ENCODE results near the gene UBQLN3. TPM values are rescaled to one million over a fixed set of nuclear protein-coding genes. Genes with fewer than 3 reads are reported as not detected.
A peak's percentile ranks its signal among the peaks of the same experiment; 100 is the strongest.

The UBQLN3 gene
- total RNA-seq, 1 experiment from 2014 or later = not detected

DNA sequence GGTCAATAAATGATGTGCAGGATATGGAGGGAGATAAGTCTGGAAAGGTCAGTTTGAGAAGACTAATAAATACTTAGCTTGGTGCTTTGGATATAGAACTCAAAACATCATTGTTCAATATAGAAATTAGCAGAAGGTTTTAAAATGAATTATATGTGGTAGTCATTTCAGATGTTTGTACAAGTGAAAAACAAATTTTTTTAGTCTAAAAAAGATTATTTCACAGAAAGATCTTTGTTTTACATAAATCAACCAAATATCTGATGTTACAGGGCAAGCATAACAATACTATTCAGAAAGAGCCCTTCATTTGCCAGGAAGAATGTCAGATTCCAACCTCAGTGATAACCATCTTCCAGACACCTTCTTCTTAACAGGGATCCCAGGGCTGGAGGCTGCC, 21.4 kb downstream of the UBQLN3 start, which contains the start of gene OR52D1:
Gene OR52D1 (plus strand): TSS at position 301 of the 400 bp plus-strand sequence. CDS start 22 bp downstream, at position 323.
- Mint-ChIP-seq H3K27me3 (ENCODE audit: unreplicated experiment) (peaks cover 41% of the 10 kb centered on the region), H3K4me3 (ENCODE audit: low read depth, unreplicated experiment) (no peak within 1 kb of the TSS), H3K27ac (ENCODE audit: unreplicated experiment) (no peak within 1 kb of the TSS), H3K4me1 (ENCODE audit: low read depth, unreplicated experiment) (no peaks in the 10 kb centered on the region), H3K36me3 (ENCODE audit: insufficient read depth, unreplicated experiment) (no peaks in the 10 kb centered on the region), H3K9me3 (ENCODE audit: low read depth, unreplicated experiment) (no peaks in the 10 kb centered on the region)
- TF ChIP-seq, protein P1, sequence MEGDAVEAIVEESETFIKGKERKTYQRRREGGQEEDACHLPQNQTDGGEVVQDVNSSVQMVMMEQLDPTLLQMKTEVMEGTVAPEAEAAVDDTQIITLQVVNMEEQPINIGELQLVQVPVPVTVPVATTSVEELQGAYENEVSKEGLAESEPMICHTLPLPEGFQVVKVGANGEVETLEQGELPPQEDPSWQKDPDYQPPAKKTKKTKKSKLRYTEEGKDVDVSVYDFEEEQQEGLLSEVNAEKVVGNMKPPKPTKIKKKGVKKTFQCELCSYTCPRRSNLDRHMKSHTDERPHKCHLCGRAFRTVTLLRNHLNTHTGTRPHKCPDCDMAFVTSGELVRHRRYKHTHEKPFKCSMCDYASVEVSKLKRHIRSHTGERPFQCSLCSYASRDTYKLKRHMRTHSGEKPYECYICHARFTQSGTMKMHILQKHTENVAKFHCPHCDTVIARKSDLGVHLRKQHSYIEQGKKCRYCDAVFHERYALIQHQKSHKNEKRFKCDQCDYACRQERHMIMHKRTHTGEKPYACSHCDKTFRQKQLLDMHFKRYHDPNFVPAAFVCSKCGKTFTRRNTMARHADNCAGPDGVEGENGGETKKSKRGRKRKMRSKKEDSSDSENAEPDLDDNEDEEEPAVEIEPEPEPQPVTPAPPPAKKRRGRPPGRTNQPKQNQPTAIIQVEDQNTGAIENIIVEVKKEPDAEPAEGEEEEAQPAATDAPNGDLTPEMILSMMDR (IDR thresholded peaks at IDR 0.05; ENCODE audit: unreplicated experiment) = no peak
- BruUV-seq (replicated peaks) = no TSS peak
- no peak for DNase-seq
- CTCF ChIA-PET = no interaction called here
- intact Hi-C loops (cut with micrococcal nuclease; ENCODE audit: unreplicated experiment) = no loop called here

DNA sequence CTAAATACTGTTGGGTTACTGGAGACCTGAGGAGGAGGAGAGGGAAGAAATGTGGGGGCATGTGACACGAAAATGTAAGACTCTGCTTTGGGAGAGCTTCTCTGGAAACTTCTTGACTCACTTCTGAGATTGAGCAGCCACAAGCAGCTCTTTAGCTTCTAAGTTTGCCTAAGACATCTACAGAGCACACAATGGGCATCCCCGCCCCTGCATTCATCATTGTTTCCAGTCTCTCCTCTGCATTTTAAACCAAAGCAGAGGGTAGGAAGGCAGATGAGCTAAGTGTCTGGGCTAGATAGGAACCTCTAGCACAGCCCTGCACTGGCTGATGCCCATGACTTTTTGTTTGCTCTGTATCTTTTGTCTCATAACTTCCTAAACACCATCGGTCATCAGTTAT, 23.3 kb downstream of the UBQLN3 start:
- Mint-ChIP-seq H3K9me3 (ENCODE audit: low read depth, unreplicated experiment) (no peaks in the 10 kb centered on the region), H3K27ac (ENCODE audit: unreplicated experiment) (no peak overlapping the region), H3K4me1 (ENCODE audit: low read depth, unreplicated experiment) (no peaks in the 10 kb centered on the region), H3K36me3 (ENCODE audit: insufficient read depth, unreplicated experiment) (no peaks in the 10 kb centered on the region), H3K4me3 (ENCODE audit: low read depth, unreplicated experiment) (no peak overlapping the region), H3K27me3 (ENCODE audit: unreplicated experiment) (peaks cover 28% of the 10 kb centered on the region)
- no TSS peak for BruUV-seq (replicated peaks)
- intact Hi-C loops (cut with micrococcal nuclease; ENCODE audit: unreplicated experiment) = no loop called here
- no peak for DNase-seq
- TF ChIP-seq, protein P1 (IDR thresholded peaks at IDR 0.05; ENCODE audit: unreplicated experiment) = no peak
- CTCF ChIA-PET = no interaction called here

DNA sequence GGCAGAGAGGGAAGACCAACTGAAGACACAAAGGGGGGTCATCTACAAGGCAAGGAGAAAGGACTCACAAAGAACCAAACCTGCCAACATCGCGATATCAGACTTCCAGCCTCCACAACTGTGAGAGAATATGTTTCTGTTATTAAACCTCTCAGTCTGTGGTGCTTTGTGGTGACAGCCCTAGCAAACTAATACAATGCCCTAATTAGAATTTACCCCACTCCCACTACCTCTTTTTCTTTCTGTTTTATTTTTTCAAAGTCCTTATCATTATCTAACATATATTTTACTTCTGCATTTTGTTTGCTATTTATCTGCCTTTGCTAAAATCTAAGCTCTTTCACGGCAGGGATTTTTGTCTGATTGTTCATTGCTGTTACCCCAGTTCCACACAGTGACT, 23.8 kb downstream of the UBQLN3 start:
- Mint-ChIP-seq H3K4me3 (ENCODE audit: low read depth, unreplicated experiment) (no peak overlapping the region), H3K36me3 (ENCODE audit: insufficient read depth, unreplicated experiment) (no peaks in the 10 kb centered on the region), H3K4me1 (ENCODE audit: low read depth, unreplicated experiment) (no peaks in the 10 kb centered on the region), H3K9me3 (ENCODE audit: low read depth, unreplicated experiment) (no peaks in the 10 kb centered on the region), H3K27me3 (ENCODE audit: unreplicated experiment) (peaks cover 24% of the 10 kb centered on the region), H3K27ac (ENCODE audit: unreplicated experiment) (no peak overlapping the region)
- BruUV-seq (replicated peaks) = no TSS peak
- DNase-seq = no peak
- TF ChIP-seq, protein P1 (IDR thresholded peaks at IDR 0.05; ENCODE audit: unreplicated experiment) = no peak
- intact Hi-C loops (cut with micrococcal nuclease; ENCODE audit: unreplicated experiment) = no loop called here
- CTCF ChIA-PET = no interaction called here

DNA sequence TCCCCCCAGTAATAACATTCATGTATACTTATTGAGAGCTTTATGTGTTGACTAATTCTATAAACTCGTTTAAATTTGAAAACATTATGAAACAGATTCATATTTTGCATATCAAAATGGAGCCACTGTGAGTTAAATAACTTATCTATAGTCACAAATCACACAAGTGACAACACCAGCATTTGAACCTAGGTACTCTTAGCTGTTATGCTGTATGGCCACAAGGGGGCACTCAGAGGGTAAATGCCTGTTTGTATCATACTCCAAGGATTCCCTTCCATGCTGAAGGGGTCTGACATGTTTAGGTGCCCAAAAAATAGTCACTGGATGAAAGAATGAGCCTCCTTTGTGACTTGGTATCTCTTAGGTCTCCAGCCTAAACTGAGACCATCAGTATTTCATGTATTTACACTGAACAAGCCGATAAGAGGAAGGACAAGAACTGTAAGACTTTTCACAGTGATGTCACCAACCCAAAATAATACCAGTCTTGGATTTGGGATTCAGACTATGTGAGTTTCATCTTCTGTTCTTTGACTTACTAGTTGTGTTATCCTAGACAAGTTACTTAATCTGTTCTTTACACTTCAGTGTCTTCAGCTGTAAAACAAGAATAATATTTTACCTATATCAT, 33.5 kb downstream of the UBQLN3 start:
- Mint-ChIP-seq H3K36me3 (ENCODE audit: insufficient read depth, unreplicated experiment) (no peaks in the 10 kb centered on the region), H3K27ac (ENCODE audit: unreplicated experiment) (no peak overlapping the region), H3K27me3 (ENCODE audit: unreplicated experiment) (peaks cover 21% of the 10 kb centered on the region), H3K4me1 (ENCODE audit: low read depth, unreplicated experiment) (no peaks in the 10 kb centered on the region), H3K9me3 (ENCODE audit: low read depth, unreplicated experiment) (no peaks in the 10 kb centered on the region), H3K4me3 (ENCODE audit: low read depth, unreplicated experiment) (no peak overlapping the region)
- intact Hi-C loops (cut with micrococcal nuclease; ENCODE audit: unreplicated experiment) = loop anchor here (1.0 to 10.0 kb wide), 3 partner anchors 77 to 418 kb away; partner anchors contain the start of genes OR52E5 and OR52N2
- TF ChIP-seq, protein P1 (IDR thresholded peaks at IDR 0.05; ENCODE audit: unreplicated experiment) = peak; percentile 41
- BruUV-seq (replicated peaks) = no TSS peak
- DNase-seq = peak; percentile 54
- CTCF ChIA-PET = interaction anchor here (0.8 to 1.1 kb wide), 2 partner anchors 8 to 77 kb away, joined by 4 read pairs; no protein-coding TSS in a partner anchor

Measured in Calu3 (cell line).